HepG2 (cell line): ENCODE data around the gene CRYGA. TPM values are rescaled to one million over a fixed set of nuclear protein-coding genes. Genes with fewer than 3 reads are reported as not detected.

ENCODE experiments used
- ATAC-seq: fragments of 200-7000 bp; cut with Tn5 transposase; 3 replicates; pipeline ENCODE4 v1.9.1; 2020; ENCODE audit warnings: mild to moderate bottlenecking, moderate library complexity
- BruUV-seq: library from RNA; stranded (reverse); fragments of 400-500 nt; replicated peaks from 2 replicates; lab custom pipeline; 2021; lab: Mats Ljungman, UMichigan
- CTCF ChIA-PET: fragments of 300-600 bp; formaldehyde crosslinking; extraction: SDS; loops from one replicate; lab custom pipeline; 2021; ENCODE audit warnings: low total read pairs, inconsistent platforms, low intra/inter-chr PET ratio; lab: Yijun Ruan, JAX
- POLR2A ChIA-PET: fragments of 350-600 bp; sonication (Branson Sonifier 250); formaldehyde crosslinking; loops from one replicate; lab custom pipeline; 2020; ENCODE audit warnings: antibody characterized with exemption, inconsistent platforms; lab: Yijun Ruan, JAX
- DNase-seq: peaks from one replicate; pipeline ENCODE4 v3.0.0-alpha.2; 2015; ENCODE audit warnings: low spot score
- FAIRE-seq: peaks from 3 replicates; lab custom pipeline; 2011; peaks lifted over from hg19 to GRCh38; lab: Jason Lieb, UNC
- H2AFZ ChIP-seq: one replicate; pipeline ENCODE4 v1.6.1; 2011; ENCODE audit warnings: low read length, inconsistent platforms
- H3K27ac ChIP-seq: fragments of 300-600 bp; 3 replicates; pipeline ENCODE4 v1.8.0; 2011; ENCODE audit warnings: mixed run types, mild to moderate bottlenecking, mixed read lengths, low read length, inconsistent platforms; ENCODE audit not compliant: insufficient read depth; ENCODE audit errors: extremely low read length
- H3K27me3 ChIP-seq, 2 experiments: fragments of 200-600 bp in 1 of 2; 2 replicates in 1 of 2; 3 replicates in 1 of 2; pipeline versions ENCODE4 v1.6.0 to v1.8.0; 2011; ENCODE audit warnings: low read length in 2 of 2, mild to moderate bottlenecking in 2 of 2, moderate library complexity in 2 of 2, inconsistent platforms in 1 of 2; ENCODE audit not compliant: insufficient read depth in 2 of 2, control insufficient read depth in 1 of 2
- H3K36me3 ChIP-seq, 2 experiments: fragments of 200-600 bp in 1 of 2; replicated peaks in 1 of 2; 2 replicates in 1 of 2; 3 replicates in 1 of 2; pipeline versions ENCODE4 v1.5.1 to v1.8.0; 2011; ENCODE audit warnings: low read length in 2 of 2, inconsistent platforms in 1 of 2; ENCODE audit not compliant: insufficient read depth in 2 of 2, control insufficient read depth in 1 of 2
- H3K4me1 ChIP-seq: 2 replicates; pipeline ENCODE4 v1.5.1; 2012; ENCODE audit warnings: low read length, inconsistent platforms; ENCODE audit not compliant: insufficient read depth
- H3K4me2 ChIP-seq: 2 replicates; pipeline ENCODE4 v1.6.0; 2011; ENCODE audit warnings: low read depth, low read length, inconsistent platforms
- H3K4me3 ChIP-seq, 3 experiments: fragments of 200-600 bp in 1 of 3; sonication (generic), shearing (Covaris generic) in 1 of 3; replicated peaks in 1 of 3; 2 replicates each; pipeline ENCODE4 v1.5.1; 2011 to 2016; ENCODE audit warnings: low read length in 3 of 3, inconsistent platforms in 2 of 3, low read depth in 2 of 3, mild to moderate bottlenecking in 2 of 3, control low read depth in 1 of 3, mixed read lengths in 1 of 3; ENCODE audit not compliant: insufficient read depth in 1 of 3
- H3K79me2 ChIP-seq: one replicate; pipeline ENCODE4 v1.6.1; 2011; ENCODE audit warnings: low read length, inconsistent platforms; ENCODE audit not compliant: insufficient read depth
- H3K9ac ChIP-seq: 2 replicates; pipeline ENCODE4 v1.6.0; 2011; ENCODE audit warnings: mild to moderate bottlenecking, low read depth, low read length, inconsistent platforms; ENCODE audit not compliant: insufficient read depth
- H3K9me3 ChIP-seq: 2 replicates; pipeline ENCODE4 v1.5.1; 2012; ENCODE audit warnings: mild to moderate bottlenecking, low read length
- H4K20me1 ChIP-seq: 2 replicates; pipeline ENCODE4 v1.6.0; 2011; ENCODE audit warnings: inconsistent platforms, mild to moderate bottlenecking, low read length, moderate library complexity; ENCODE audit not compliant: insufficient read depth
- BCL6 ChIP-seq: IDR thresholded peaks from 2 replicates; pipeline ENCODE4 v1.6.1; 2016; ENCODE audit warnings: missing genetic modification reagents, missing compliant biosample characterization
- BHLHE40 ChIP-seq: IDR thresholded peaks from 2 replicates; pipeline ENCODE4 v1.6.1; 2011; ENCODE audit warnings: low read length, improper control_type of control experiment
- CCDC6 ChIP-seq: sonication (generic); formaldehyde crosslinking; IDR thresholded peaks from 2 replicates; pipeline ENCODE4 v1.8.1; 2022; ENCODE audit warnings: mild to moderate bottlenecking, missing genetic modification reagents, moderate library complexity
- HNF4A ChIP-seq: sonication (generic); formaldehyde crosslinking; IDR thresholded peaks from 2 replicates; pipeline ENCODE4 v1.4.0; 2020; ENCODE audit warnings: missing genetic modification reagents
- MAFF ChIP-seq: IDR thresholded peaks from 2 replicates; pipeline ENCODE4 v1.6.1; 2011; ENCODE audit warnings: low read depth, low read length, improper control_type of control experiment
- MAFK ChIP-seq, 2 experiments: IDR thresholded peaks in 1 of 2; conservative IDR thresholded peaks in 1 of 2; 2 replicates each; pipeline ENCODE4 v1.6.1; 2011; ENCODE audit warnings: improper control_type of control experiment in 2 of 2, low read length in 2 of 2
- MEF2D ChIP-seq: sonication (generic); formaldehyde crosslinking; IDR thresholded peaks from 2 replicates; pipeline ENCODE4 v1.5.1; 2020; ENCODE audit warnings: mild to moderate bottlenecking, missing genetic modification reagents
- RARA ChIP-seq: IDR thresholded peaks from 2 replicates; pipeline ENCODE4 v1.6.1; 2016; ENCODE audit warnings: missing genetic modification reagents, missing compliant biosample characterization
- SKI ChIP-seq: fragments of 450-650 bp; IDR thresholded peaks from one replicate; pipeline ENCODE4 v1.6.1; 2018; ENCODE audit warnings: mild to moderate bottlenecking; ENCODE audit not compliant: partially characterized antibody
- SNAI1 ChIP-seq: sonication (generic); formaldehyde crosslinking; IDR thresholded peaks from 2 replicates; pipeline ENCODE4 v1.5.0; 2020; ENCODE audit warnings: mild to moderate bottlenecking, missing genetic modification reagents, borderline replicate concordance
- TBL1XR1 ChIP-seq: fragments of 150-350 bp; IDR thresholded peaks from 2 replicates; pipeline ENCODE4 v1.6.1; 2014; ENCODE audit warnings: borderline replicate concordance, low read length; ENCODE audit not compliant: partially characterized antibody
- TCF7L2 ChIP-seq: IDR thresholded peaks from 2 replicates; pipeline ENCODE4 v1.6.1; 2011; ENCODE audit warnings: mild to moderate bottlenecking, low read depth, low read length, moderate library complexity
- WGBS: methylation state at CpG from one replicate; pipeline ENCODE4 v1.1.6; 2017; ENCODE audit warnings: low lambda C conversion rate; 5-methylcytosine and 5-hydroxymethylcytosine counted together
- in situ Hi-C: cut with HindIII; loops from 2 replicates; pipeline ENCODE4 v1.10.0; 2017; ENCODE audit warnings: low pct_unique_long_range_greater_than_20kb; ENCODE audit not compliant: extremely low pct_ligation_motif_present
- intact Hi-C: fragments of 100-400 bp; cut with micrococcal nuclease; formaldehyde crosslinking; loops from one replicate; pipeline ENCODE4 v1.10.0; 2022; ENCODE audit not compliant: unreplicated experiment
- polyA plus RNA-seq, 8 experiments: library from polyadenylated mRNA; depleted of rRNA in 3 of 8; stranded (reverse) in 7 of 8; unstranded in 1 of 8; fragments of >200 nt; fragmentation: Illumina TruSeq in 4 of 8; extraction: Trizol in 4 of 8; gene quantifications; 2 replicates each; pipeline versions ENCODE4 v1.2.1 to v1.2.3, GENCODE V29; 2011 to 2016; ENCODE audit warnings: low read depth in 4 of 8, missing spikeins in 1 of 8, mixed read lengths in 1 of 8; ENCODE audit not compliant: insufficient read depth in 1 of 8
- total RNA-seq, 5 experiments: library from RNA; depleted of rRNA; stranded (reverse); fragments of >200 nt; fragmentation: Illumina TruSeq; extraction: Trizol; gene quantifications; 2 replicates each; pipeline ENCODE4 v1.2.3, GENCODE V29; 2016; ENCODE audit warnings: low read depth in 1 of 5
- TF ChIP-seq, protein P1 (sequence below): sonication (generic); formaldehyde crosslinking; IDR thresholded peaks from 2 replicates; pipeline ENCODE4 v1.5.0; 2020; ENCODE audit warnings: mild to moderate bottlenecking, missing genetic modification reagents
- TF ChIP-seq, protein P2 (sequence below): sonication (generic); formaldehyde crosslinking; IDR thresholded peaks from 2 replicates; pipeline ENCODE4 v1.4.0; 2020; ENCODE audit warnings: mild to moderate bottlenecking, missing genetic modification reagents

The CRYGA gene
- total and polyA plus RNA-seq, 2 of the 13 experiments (the other 11 are each of a cell fraction or from before 2014, with no cell fraction given), result not detected

GRCh38 chr2:208174144-208174543, 10.8 kb upstream of the CRYGA start:
- BruUV-seq, result no TSS peak
- Histone ChIP-seq H3K27me3 (peaks cover 0 to 12% of the 10 kb centered on the region in 2 experiments; a peak in 2 of 5 replicates), H3K9me3 (no peaks in the 10 kb centered on the region), H3K79me2 (no peaks in the 10 kb centered on the region), H3K4me3 (0 out of 6 replicates have a peak overlapping the region, but pooled peaks of 1 of the 3 experiments have one; percentile 16), H3K4me2 (peak overlapping the region; percentile 48), H3K4me1 (peaks cover 41% of the 10 kb centered on the region), H3K9ac (no peak overlapping the region), H2AFZ (peak overlapping the region; percentile 62), H4K20me1 (no peaks in the 10 kb centered on the region), H3K27ac (no peak overlapping the region), H3K36me3 (no peaks in the 10 kb centered on the region)
- no peak for FAIRE-seq
- DNase-seq, result no peak
- ATAC-seq, result peak; percentile 5; the same call in 2 of the 3 replicates
- in situ Hi-C loops, result no loop called here
- ChIA-PET POLR2A (interaction anchor here (2.1 kb wide), 1 partner anchor 80 kb away, joined by 10 read pairs; the partner anchor contains the start of gene IDH1), CTCF (no interaction called here)
- intact Hi-C loops, result no loop called here
- 41% methylated on average over 9 of the region's 9 CpGs for WGBS
- TF ChIP-seq, protein P1, sequence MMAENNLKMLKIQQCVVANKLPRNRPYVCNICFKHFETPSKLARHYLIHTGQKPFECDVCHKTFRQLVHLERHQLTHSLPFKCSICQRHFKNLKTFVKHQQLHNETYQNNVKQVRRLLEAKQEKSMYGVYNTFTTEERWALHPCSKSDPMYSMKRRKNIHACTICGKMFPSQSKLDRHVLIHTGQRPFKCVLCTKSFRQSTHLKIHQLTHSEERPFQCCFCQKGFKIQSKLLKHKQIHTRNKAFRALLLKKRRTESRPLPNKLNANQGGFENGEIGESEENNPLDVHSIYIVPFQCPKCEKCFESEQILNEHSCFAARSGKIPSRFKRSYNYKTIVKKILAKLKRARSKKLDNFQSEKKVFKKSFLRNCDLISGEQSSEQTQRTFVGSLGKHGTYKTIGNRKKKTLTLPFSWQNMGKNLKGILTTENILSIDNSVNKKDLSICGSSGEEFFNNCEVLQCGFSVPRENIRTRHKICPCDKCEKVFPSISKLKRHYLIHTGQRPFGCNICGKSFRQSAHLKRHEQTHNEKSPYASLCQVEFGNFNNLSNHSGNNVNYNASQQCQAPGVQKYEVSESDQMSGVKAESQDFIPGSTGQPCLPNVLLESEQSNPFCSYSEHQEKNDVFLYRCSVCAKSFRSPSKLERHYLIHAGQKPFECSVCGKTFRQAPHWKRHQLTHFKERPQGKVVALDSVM, result 0 out of 2 replicates have a peak, but pooled peaks have one; percentile 7
- peak; percentile 37 for TF ChIP-seq MAFF
- TF ChIP-seq TCF7L2, result no peak
- TF ChIP-seq MAFK (conservative IDR thresholded peaks at IDR 0.05 in 1 of 2, IDR thresholded peaks at IDR 0.05 in 1 of 2; ENCODE audit: low read length in 2 of 2), result peak; percentile 39 to 58; a peak in 2 of 4 replicates
- TF ChIP-seq MEF2D (CRISPR knock-in tag), result 0 out of 2 replicates have a peak, but pooled peaks have one; percentile 34
- no peak for TF ChIP-seq SNAI1 (CRISPR knock-in tag)

DNA sequence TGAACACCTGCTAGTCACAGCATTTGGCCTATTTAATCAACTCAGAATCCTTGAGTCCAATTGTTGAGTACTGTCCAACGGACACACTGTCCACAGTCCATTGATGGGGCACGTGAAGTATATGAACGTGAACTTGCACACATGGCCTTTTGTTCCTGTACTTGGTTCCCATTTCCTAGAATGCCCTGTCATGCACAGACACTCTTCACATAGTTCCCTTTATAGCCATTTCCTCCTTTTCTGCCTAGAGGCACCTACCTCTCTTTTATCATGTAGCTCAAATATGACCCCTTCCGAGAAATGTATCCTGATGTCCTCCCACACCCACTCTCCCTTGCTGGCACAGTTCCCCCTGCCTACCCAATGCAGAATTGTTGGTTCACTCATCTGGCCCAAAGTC, 8.7 kb upstream of the CRYGA start:
- H3K27me3 ChIP-seq, result peaks cover 0 to 12% of the 10 kb centered on the region in 2 experiments; a peak in 2 of 5 replicates
- POLR2A ChIA-PET, result no interaction called here
- H3K4me1 ChIP-seq, result peaks cover 29% of the 10 kb centered on the region
- H4K20me1 ChIP-seq, result no peaks in the 10 kb centered on the region
- BruUV-seq, result no TSS peak
- H3K79me2 ChIP-seq, result no peaks in the 10 kb centered on the region
- intact Hi-C loops, result no loop called here
- ATAC-seq (no peak), DNase-seq (no peak), FAIRE-seq (no peak)
- H3K9me3 ChIP-seq, result no peaks in the 10 kb centered on the region
- H3K4me3 ChIP-seq, result no peak overlapping the region
- CTCF ChIA-PET, result no interaction called here
- WGBS, result 7% methylated on average over 4 of the region's 4 CpGs
- in situ Hi-C loops, result no loop called here
- H3K27ac ChIP-seq, result no peak overlapping the region
- no peaks in the 10 kb centered on the region for H3K36me3 ChIP-seq
- H2AFZ ChIP-seq, result no peak overlapping the region
- no peak overlapping the region for H3K9ac ChIP-seq
- no peak overlapping the region for H3K4me2 ChIP-seq
- TF ChIP-seq RARA, result peak; percentile 45
- peak; percentile 35; the same call in 1 of the 2 replicates for TF ChIP-seq HNF4A (CRISPR knock-in tag)
- peak; percentile 96 for TF ChIP-seq BCL6 (CRISPR knock-in tag)
- TF ChIP-seq SKI, result peak; percentile 46
- peak; percentile 27 for TF ChIP-seq TBL1XR1
- TF ChIP-seq, protein P2, sequence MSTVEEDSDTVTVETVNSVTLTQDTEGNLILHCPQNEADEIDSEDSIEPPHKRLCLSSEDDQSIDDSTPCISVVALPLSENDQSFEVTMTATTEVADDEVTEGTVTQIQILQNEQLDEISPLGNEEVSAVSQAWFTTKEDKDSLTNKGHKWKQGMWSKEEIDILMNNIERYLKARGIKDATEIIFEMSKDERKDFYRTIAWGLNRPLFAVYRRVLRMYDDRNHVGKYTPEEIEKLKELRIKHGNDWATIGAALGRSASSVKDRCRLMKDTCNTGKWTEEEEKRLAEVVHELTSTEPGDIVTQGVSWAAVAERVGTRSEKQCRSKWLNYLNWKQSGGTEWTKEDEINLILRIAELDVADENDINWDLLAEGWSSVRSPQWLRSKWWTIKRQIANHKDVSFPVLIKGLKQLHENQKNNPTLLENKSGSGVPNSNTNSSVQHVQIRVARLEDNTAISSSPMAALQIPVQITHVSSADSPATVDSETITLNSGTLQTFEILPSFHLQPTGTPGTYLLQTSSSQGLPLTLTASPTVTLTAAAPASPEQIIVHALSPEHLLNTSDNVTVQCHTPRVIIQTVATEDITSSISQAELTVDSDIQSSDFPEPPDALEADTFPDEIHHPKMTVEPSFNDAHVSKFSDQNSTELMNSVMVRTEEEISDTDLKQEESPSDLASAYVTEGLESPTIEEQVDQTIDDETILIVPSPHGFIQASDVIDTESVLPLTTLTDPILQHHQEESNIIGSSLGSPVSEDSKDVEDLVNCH, result no peak
- peak; percentile 82 for TF ChIP-seq BHLHE40
- TF ChIP-seq CCDC6 (CRISPR knock-in tag), result no peak
